ENCODE data around the gene FARP2.

DNA sequence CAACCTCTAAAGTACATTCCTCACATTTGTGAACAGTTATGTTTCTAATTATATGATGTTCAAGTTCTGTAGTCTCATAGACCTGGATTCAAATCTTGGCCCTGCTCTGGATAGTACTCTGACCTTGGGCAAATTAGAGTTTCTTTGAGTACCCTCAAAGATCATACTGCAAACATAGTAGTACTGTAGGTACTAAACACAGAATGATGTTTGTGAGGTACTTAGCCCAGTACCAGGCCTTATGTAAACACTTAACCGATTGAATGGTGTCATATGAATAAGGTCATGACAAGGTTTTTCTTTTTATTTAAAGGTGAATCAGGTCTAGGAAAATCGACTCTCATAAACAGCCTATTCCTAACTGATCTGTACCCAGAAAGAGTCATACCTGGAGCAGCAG lies 21.3 kb upstream of the FARP2 start:
- TF ChIP-seq, protein P1, sequence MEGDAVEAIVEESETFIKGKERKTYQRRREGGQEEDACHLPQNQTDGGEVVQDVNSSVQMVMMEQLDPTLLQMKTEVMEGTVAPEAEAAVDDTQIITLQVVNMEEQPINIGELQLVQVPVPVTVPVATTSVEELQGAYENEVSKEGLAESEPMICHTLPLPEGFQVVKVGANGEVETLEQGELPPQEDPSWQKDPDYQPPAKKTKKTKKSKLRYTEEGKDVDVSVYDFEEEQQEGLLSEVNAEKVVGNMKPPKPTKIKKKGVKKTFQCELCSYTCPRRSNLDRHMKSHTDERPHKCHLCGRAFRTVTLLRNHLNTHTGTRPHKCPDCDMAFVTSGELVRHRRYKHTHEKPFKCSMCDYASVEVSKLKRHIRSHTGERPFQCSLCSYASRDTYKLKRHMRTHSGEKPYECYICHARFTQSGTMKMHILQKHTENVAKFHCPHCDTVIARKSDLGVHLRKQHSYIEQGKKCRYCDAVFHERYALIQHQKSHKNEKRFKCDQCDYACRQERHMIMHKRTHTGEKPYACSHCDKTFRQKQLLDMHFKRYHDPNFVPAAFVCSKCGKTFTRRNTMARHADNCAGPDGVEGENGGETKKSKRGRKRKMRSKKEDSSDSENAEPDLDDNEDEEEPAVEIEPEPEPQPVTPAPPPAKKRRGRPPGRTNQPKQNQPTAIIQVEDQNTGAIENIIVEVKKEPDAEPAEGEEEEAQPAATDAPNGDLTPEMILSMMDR (conservative IDR thresholded peaks at IDR 0.05; ENCODE audit: low read depth in 2 of 2): no peak
- TF ChIP-seq POLR2AphosphoS5 (IDR thresholded peaks at IDR 0.05; ENCODE audit: low read depth): no peak
- no peak for TF ChIP-seq EZH2phosphoT487 (IDR thresholded peaks at IDR 0.05; ENCODE audit: unreplicated experiment)
- no peak for TF ChIP-seq CREB1 (CRISPR knock-in tag; IDR thresholded peaks at IDR 0.05; ENCODE audit: low read depth)

Data from GM23338 (cell line).